PC-3 (cell line): ENCODE data around the gene GPR89A.
"Not testable (repeated sequence)": the region's sequence is repeated elsewhere in the genome, so short reads cannot be mapped to it uniquely, and the experiment has no call there.

Experiments
- EZH2 ChIP-seq: fragments of 300-600 bp; sonication (generic); IDR thresholded peaks from one replicate; pipeline ENCODE4 v1.6.1; 2017; ENCODE audit warnings: antibody characterized with exemption, mild to moderate bottlenecking, low read length; ENCODE audit not compliant: unreplicated experiment
- EZH2phosphoT487 ChIP-seq: fragments of 300-600 bp; sonication (generic); IDR thresholded peaks from 2 replicates; pipeline ENCODE4 v1.6.1; 2018; ENCODE audit warnings: mild to moderate bottlenecking, antibody characterized with exemption, low read length, borderline replicate concordance
- TF ChIP-seq, protein P1 (sequence below): fragments of 300-600 bp; sonication (generic); conservative IDR thresholded peaks from 2 replicates; pipeline ENCODE4 v1.5.1; 2017; ENCODE audit warnings: antibody characterized with exemption, low read depth, mild to moderate bottlenecking, low read length

DNA sequence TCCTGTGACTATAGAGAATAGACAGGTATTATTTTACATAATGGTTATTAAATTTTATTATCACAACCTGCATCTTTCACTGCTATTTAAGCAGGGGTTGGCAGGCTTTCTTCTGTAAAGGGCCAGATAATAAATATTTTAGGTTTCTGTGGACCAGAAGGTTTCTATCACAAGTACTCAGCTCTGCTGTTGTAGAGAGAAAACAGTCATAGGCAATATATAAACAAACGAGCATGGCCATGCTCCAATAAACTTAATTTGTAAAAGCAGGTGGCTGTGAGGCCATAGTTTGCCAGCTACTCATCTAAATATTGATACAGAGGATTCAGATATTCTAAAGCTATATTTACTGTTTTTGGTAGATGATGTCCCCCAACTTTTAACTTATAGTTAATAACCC is 12.3 kb downstream of the GPR89A start:
- TF ChIP-seq, protein P1, sequence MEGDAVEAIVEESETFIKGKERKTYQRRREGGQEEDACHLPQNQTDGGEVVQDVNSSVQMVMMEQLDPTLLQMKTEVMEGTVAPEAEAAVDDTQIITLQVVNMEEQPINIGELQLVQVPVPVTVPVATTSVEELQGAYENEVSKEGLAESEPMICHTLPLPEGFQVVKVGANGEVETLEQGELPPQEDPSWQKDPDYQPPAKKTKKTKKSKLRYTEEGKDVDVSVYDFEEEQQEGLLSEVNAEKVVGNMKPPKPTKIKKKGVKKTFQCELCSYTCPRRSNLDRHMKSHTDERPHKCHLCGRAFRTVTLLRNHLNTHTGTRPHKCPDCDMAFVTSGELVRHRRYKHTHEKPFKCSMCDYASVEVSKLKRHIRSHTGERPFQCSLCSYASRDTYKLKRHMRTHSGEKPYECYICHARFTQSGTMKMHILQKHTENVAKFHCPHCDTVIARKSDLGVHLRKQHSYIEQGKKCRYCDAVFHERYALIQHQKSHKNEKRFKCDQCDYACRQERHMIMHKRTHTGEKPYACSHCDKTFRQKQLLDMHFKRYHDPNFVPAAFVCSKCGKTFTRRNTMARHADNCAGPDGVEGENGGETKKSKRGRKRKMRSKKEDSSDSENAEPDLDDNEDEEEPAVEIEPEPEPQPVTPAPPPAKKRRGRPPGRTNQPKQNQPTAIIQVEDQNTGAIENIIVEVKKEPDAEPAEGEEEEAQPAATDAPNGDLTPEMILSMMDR = not testable (repeated sequence)
- not testable (repeated sequence) for TF ChIP-seq EZH2, EZH2phosphoT487
